A549 treated with CORT108297 at 1 μM for 4 hours (cell line): ENCODE results near the gene TP73. TPM values are rescaled to one million over a fixed set of nuclear protein-coding genes. Genes with fewer than 3 reads are reported as not detected.

Source experiments
- total RNA-seq: library from RNA; stranded (reverse); fragments of 200-300 nt; extraction: Qiagen RNA extraction; gene quantifications from 5 replicates; pipeline ENCODE4 v1.2.3, GENCODE V29; 2022

Gene TP73
- 0.31 to 0.65 TPM (median 0.55 TPM) in 5 replicates for total RNA-seq

GRCh38 chr1:3651930-3652547 is at the start of gene TP73:
Gene TP73, plus strand, starts transcription at chr1:3652516. Its CDS starts 29,850 bp downstream, at chr1:3682366.

DNA sequence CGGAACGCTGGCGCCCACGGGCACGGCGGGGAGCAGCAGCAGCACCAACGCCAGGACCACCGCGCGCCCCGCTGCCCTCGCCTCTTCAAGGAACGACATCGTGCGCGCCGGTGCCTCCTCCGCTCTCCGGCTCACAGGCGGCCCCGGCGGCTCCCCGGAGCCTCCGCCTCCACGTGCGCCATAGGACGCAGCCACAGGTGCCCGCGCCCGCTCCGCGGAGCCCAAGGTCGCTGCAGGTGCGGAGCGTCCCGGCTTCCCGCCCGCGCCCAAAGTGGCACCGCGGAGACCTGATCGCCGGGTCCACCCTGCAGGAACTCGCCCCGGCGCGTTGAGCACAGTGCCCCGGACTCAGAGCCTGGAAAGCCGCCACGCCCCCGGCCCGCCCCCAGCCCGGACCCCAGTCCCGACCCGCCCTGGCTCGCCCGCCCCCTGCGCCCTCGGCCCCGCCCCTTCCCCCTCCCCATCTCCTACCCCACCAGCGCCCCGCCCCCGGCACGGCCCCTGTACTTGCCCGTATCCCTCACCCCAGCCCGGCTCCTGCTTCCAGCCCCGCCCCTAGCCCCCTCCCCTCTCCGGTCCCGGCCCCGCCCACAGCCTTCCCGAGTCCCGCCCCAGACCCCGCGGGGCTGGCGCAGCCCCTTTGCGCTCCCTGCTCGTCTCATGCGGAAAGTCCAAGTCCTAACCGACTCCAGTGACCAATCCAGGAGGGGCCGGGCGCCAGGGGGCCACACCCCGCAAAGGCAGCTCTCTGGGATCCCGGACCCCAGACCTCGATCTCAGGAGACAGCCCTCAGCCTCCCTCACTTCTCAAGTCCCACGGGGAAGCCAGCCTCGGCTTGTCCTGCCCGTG is 40.9 kb upstream of the TP73 start, which contains the start of gene MEGF6:
Gene MEGF6 (minus strand): TSS at position 339 of the 850 bp plus-strand sequence. CDS start 240 bp downstream, at position 99.

DNA sequence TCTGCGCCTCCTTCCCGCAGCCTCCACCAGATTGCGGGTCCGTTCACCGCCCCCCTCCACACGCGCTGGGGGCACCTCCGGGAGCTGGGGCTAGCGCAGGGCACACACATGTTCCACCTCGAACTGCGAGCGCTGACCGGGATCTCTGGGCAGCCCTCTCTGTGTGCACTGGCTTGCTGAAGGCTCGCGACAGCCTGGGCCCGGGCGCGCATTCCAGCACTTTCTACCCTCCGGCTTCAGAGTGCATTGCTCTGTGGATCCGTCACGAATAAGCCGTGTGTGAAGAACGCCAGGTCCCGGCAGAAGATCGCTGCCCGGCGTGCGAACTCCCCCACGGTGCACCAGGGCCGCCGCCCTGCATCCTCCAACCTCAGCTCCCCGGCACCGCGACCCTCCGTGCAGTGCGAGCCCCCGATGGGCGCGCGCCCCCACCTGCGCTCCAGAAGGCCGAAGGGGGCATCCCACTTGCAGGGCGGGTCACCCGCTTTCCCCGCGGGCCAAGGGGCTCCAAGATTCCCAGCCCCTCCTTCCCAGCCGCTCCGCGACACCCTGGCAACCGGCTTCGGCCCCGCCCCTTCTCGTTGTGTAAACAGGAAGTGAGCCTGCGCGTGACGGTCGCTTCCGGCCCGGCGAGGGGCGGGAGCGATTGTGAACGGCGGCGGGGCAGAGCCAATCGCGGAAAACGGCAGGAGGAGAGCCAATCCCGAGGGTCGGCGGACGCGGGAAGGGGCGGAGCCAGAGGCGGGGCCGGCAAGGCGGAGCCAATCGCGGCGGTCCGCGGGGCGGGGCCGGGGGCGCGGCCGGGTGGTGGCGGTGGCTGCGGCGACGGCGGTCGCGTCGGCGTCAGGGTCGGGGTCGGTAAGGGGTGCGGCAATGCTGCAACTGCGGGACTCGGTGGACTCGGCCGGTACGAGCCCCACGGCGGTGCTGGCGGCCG is 27.8 kb upstream of the TP73 start, which contains the start of gene TPRG1L:
Gene TPRG1L (plus strand): TSS at position 816 of the 937 bp plus-strand sequence. CDS start 58 bp downstream, at position 874.

GRCh38 chr1:3649342-3650247 is 2.7 kb upstream of the TP73 start, which contains the start of gene WRAP73:
Gene WRAP73, minus strand, starts transcription at chr1:3650103. Its CDS starts 104 bp downstream, at chr1:3649999.

GRCh38 chr1:3752400-3752945 is 100.2 kb downstream of the TP73 start, which contains the start of gene CCDC27:
Gene CCDC27, plus strand, starts transcription at chr1:3752450. Its CDS starts 32 bp downstream, at chr1:3752482.

DNA sequence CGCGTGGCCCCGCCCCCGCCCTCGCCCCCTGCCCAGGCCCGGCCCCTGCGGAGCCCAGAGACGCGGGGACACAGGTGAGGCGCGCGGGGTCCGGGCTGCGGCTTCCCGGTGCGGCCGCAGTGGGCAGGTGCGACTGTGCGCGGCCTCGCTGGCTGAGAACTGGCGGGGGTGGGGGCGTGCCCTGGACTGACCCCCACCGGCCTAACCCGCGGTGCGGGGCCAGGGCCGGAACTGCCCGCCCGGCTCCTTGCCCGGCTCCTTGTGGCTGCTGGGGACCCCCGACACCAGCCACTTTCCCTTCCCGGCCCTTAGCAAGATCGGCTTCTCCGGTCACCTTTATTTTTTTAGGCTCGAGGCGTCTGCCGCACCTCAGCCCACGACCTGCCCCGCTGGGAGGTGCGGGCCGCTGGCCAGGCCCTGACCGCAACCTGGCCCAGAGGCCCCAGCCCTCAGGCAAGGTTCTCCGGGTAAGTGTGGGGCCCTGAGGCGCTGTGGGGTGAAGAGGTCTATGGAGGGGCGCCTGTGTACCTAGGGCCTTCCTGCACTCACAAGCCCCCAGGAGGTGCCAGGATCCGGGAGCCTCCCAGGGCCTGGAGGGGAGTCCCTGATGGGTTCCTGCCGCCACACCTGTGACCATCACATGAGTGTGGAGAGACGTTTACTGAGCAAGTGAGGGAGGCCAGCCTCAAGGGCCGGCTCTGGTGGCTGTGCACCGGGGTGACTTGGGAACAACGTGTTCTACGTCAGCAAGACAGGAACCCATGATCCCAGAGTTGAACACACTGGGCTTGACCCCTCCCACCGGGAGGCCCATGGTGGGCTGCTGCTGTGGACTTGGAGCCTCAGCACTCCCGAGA is 120.6 kb downstream of the TP73 start, which contains the start of gene SMIM1:
Gene SMIM1 (plus strand): TSS at position 35 of the 857 bp plus-strand sequence. CDS start 2,625 bp downstream, outside the sequence.

Other genes with a start within 250 kb of the TP73 start
- gene ARHGEF16, start 197.9 kb upstream of the TP73 start, total RNA-seq = 3.6 to 5.8 TPM (median 5.0 TPM) in 5 replicates
- gene MEGF6, start 41.0 kb upstream of the TP73 start, total RNA-seq = 7.6 to 15.3 TPM (median 13.2 TPM) in 5 replicates
- 23.6 to 29.4 TPM (median 27.2 TPM) in 5 replicates for gene TPRG1L, start 27.5 kb upstream of the TP73 start, total RNA-seq
- gene WRAP73, start 2.4 kb upstream of the TP73 start, total RNA-seq = 15.9 to 21.7 TPM (median 21.0 TPM) in 5 replicates
- gene CCDC27, start 99.9 kb downstream of the TP73 start, total RNA-seq = not detected in 5 replicates
- gene SMIM1, start 120.2 kb downstream of the TP73 start, total RNA-seq = 1.4 to 2.8 TPM (median 1.7 TPM) in 5 replicates
- gene LRRC47, start 144.0 kb downstream of the TP73 start, total RNA-seq = 29.7 to 38.3 TPM (median 32.6 TPM) in 5 replicates
- gene CEP104, start 204.7 kb downstream of the TP73 start, total RNA-seq = 14.6 to 21.4 TPM (median 16.8 TPM) in 5 replicates
- 2.7 to 4.2 TPM (median 3.7 TPM) in 5 replicates for gene DFFB, start 205.0 kb downstream of the TP73 start, total RNA-seq
- gene C1orf174, start 247.8 kb downstream of the TP73 start, total RNA-seq = 22.9 to 25.9 TPM (median 24.8 TPM) in 5 replicates